Measurements from ENCODE around the gene CACNA1C.

- no peak for TF ChIP-seq CHD1 (IDR thresholded peaks at IDR 0.05; ENCODE audit: low read depth, low read length)
- no peak for TF ChIP-seq ZNF207 (IDR thresholded peaks at IDR 0.05; ENCODE audit: borderline replicate concordance)
- TF ChIP-seq POLR2A (IDR thresholded peaks at IDR 0.05; ENCODE audit: low read depth, low read length), result no peak
- no peak for TF ChIP-seq CBX3 (IDR thresholded peaks at IDR 0.05; ENCODE audit: borderline replicate concordance, low read depth)
Observed at GRCh38 chr12:2501464-2502191, 448.8 kb downstream of the CACNA1C start.

Measured in GM12878 (cell line).